Central memory CD8-positive, alpha-beta T cell (primary cell): ENCODE results near the gene XPO1.
"Not testable (repeated sequence)": the region's sequence is repeated elsewhere in the genome, so short reads cannot be mapped to it uniquely, and the experiment has no call there.

ENCODE experiments used
- ATAC-seq: fragments of 150-1000 bp; cut with Tn5 transposase; replicated peaks from 2 replicates; pipeline ENCODE4 v1.10.0; 2022; ENCODE audit warnings: mild to moderate bottlenecking, moderate FRiP score, moderate number of reproducible peaks; ENCODE audit not compliant: poor library complexity, severe bottlenecking; ENCODE audit errors: extremely low read depth
- DNase-seq, 2 donors: peaks; one replicate each; pipeline ENCODE4 v3.0.0; 2021; ENCODE audit warnings: low spot score in 2 of 2
- H3K27ac Mint-ChIP-seq: one replicate; pipeline ENCODE4 v1.8.0; 2022; ENCODE audit warnings: low read depth, mild to moderate bottlenecking, moderate library complexity, mixed read lengths
- H3K27me3 Mint-ChIP-seq: one replicate; pipeline ENCODE4 v1.8.0; 2022; ENCODE audit warnings: mixed read lengths
- H3K36me3 Mint-ChIP-seq: one replicate; pipeline ENCODE4 v1.8.0; 2022; ENCODE audit warnings: mild to moderate bottlenecking, moderate library complexity, mixed read lengths; ENCODE audit not compliant: insufficient read depth
- H3K4me1 Mint-ChIP-seq: one replicate; pipeline ENCODE4 v1.8.0; 2022; ENCODE audit warnings: mixed read lengths
- H3K4me3 Mint-ChIP-seq: one replicate; pipeline ENCODE4 v1.8.0; 2022; ENCODE audit warnings: mild to moderate bottlenecking, moderate library complexity, mixed read lengths
- H3K9me3 Mint-ChIP-seq: one replicate; pipeline ENCODE4 v1.8.0; 2022; ENCODE audit warnings: mixed read lengths

XPO1 gene

DNA sequence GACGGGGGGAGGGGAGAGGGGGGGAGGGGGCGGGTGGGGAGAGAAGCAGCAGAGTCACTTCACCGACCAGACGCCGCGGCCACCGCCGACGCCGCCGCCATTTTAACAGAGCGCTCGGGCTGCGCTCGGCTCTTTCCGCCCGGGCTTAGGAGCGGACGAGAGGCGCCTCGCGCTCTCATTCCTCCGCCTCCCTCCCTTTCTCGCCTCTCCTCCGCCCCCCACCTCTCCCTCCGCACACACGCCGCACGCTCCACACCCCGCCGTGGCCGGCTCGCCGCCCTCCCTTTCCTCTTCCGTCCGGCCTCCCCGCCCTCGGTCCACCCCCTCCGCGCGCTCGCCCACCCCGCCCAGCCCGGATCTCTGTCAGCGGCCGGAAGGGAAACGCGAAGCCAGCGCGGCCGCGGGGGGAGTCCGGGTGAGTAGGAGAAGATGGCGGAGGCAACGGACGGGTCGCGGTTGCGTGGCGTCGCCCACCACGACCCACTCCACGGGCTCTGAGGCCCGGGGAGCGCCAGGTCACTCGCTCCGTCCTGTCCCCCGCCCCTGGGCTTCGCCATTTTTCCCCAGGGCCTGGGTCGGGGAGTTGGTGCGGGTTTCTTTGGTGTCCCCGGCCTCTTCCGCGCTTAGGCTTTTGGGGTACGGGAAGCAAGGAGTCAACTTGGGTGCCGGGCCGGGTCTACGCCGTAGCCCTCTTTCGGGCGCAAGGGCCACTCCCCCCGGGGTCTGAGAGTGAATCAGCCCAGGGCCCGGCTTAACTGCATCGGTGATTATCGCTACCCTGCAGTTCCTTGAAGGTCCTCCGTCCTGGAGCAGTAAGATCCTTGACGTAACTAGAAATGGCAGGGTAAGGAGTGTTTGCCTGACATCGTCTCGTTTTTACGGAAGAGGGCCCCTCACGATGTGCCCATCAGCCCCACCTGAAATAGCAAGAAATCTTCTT, 66.9 kb downstream of the XPO1 start, which contains the start of gene USP34:
TSS of gene USP34 (minus strand) at position 123 of the 940 bp plus-strand sequence. CDS start 395 bp downstream, outside the sequence.
- DNase-seq (peak; percentile 76 to 87), ATAC-seq (peak; percentile 87)
- peaks cover 39% of the 10 kb centered on the region for H3K36me3 Mint-ChIP-seq
- H3K27me3 Mint-ChIP-seq, result no peaks in the 10 kb centered on the region
- H3K4me1 Mint-ChIP-seq, result peaks cover 11% of the 10 kb centered on the region
- peak within 1 kb of the TSS; percentile 93 for H3K4me3 Mint-ChIP-seq
- peak within 1 kb of the TSS; percentile 96 for H3K27ac Mint-ChIP-seq
- H3K9me3 Mint-ChIP-seq, result no peaks in the 10 kb centered on the region

DNA sequence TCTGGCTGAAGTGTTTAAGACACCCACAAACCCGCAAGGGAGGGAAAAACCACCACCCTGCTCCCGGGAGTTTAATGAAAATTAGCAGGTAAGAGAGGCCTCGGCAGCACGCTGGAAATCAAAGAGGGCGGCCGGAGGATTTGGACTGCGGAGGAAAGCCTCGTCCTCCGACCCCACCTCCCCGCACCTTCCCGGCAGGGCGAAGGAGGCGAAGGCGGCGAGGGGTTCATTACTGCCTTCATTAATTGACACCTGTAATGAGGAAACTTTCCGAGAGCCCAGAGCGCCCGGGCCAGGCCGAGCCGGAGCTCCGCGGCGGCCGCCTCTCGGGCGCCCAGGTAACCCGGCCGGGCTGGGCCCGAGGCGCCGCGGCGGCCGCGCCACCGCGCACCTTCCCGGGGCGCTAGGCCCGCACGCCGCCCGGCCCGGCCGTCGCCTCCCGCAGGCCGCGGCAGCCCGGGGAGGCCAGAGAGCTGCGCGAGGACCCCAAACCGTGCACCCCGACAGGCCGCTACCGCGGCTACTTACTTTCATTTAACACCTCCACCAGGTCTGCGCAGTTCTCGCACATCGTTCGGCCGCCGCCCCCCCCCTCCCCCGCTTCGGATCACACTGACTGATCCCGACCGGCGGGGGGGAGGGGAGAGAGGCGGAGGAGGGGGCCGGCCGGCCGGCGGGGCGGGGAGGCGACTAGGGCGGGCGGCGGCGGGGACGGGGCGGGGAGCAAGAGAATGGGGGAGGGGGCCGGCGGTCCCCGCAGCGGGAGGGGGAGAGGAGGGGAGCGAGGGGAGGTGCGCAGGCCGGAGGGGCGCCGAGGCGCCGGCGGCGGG, 67.8 kb downstream of the XPO1 start:
- Mint-ChIP-seq H3K4me3 (peak overlapping the region; percentile 93), H3K27ac (peak overlapping the region; percentile 96), H3K27me3 (no peaks in the 10 kb centered on the region), H3K9me3 (no peaks in the 10 kb centered on the region), H3K4me1 (peaks cover 11% of the 10 kb centered on the region), H3K36me3 (peaks cover 39% of the 10 kb centered on the region)
- peak; percentile 33 to 35 for DNase-seq
- peak; percentile 20 for ATAC-seq

DNA sequence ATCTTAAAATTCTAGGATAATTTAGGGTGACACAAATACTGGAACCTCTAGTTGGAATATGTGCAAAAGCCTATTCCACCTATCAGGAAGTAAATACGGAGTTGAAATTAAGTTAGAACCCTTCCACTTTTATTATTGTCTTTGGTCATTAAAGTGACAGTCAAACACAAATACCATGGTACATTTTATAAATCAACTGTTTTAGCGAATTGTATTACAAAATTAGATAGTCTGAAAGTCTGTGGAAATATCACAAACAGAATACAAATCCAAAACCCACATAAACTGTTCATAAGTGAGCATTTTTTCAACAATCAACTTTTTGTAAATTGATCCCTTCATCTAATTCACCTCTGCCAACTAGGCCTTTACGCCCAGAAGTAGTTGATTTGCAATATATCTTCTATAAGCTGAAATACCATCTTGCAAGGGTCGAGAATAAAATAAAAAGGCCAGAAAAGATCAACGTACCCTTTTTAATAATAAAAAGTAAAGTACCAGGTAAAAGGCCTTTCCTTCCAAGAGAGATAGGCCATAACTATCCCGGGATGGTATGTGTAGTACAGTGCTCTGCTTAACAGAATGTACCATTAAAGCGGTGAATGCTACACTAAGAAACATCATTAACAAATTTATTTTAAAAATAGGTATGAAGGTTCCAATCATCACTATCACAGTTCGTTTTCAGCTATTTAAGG, 68.6 kb downstream of the XPO1 start:
- Mint-ChIP-seq H3K27me3 (no peaks in the 10 kb centered on the region), H3K4me3 (peak overlapping the region; percentile 93), H3K9me3 (no peaks in the 10 kb centered on the region), H3K27ac (peak overlapping the region; percentile 96), H3K36me3 (peaks cover 36% of the 10 kb centered on the region), H3K4me1 (peaks cover 13% of the 10 kb centered on the region)
- ATAC-seq (no peak), DNase-seq (no peak)

DNA sequence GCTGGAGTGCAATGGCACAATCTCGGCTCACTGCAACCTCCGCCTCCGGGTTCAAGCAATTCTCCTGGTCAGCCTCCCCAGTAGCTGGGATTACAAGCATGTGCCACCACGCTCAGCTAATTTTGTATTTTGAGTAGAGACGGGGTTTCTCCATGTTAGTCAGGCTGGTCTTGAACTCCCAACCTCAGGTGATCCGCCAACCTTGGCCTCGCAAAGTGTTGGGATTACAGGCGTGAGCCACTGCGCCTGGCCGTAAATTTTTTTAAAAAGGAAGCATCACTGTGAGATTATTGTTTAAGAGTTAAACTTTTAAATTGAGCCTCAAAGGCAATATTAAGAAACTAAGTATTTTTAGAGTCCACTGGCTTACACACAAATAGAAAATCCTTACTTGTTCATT, 69.9 kb downstream of the XPO1 start:
- H3K27me3 Mint-ChIP-seq, DNase-seq, H3K9me3 Mint-ChIP-seq, H3K27ac Mint-ChIP-seq, ATAC-seq: not testable (repeated sequence)
- H3K4me3 Mint-ChIP-seq, result peak overlapping the region; percentile 93
- peaks cover 27% of the 10 kb centered on the region for H3K4me1 Mint-ChIP-seq
- H3K36me3 Mint-ChIP-seq, result peaks cover 36% of the 10 kb centered on the region

DNA sequence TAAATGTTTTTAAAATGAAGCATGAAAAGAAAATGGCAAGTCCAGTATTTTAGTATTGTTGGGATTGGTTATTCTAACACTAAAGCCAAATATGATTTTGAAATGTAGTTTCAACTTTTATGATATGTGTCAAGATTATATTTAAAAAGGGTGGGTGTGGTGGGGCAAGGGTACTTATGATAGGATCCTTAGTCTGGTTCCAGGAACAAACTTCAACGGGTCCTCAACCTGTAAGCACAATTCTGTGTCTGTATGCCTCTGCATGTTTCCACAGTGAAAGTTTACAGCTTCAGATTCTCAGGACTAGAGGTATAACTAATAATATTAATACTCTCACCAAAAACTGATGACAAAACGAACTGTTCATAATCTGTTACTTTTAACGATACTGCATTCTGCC, 73.1 kb downstream of the XPO1 start:
- DNase-seq, result no peak
- no peak overlapping the region for H3K27ac Mint-ChIP-seq

DNA sequence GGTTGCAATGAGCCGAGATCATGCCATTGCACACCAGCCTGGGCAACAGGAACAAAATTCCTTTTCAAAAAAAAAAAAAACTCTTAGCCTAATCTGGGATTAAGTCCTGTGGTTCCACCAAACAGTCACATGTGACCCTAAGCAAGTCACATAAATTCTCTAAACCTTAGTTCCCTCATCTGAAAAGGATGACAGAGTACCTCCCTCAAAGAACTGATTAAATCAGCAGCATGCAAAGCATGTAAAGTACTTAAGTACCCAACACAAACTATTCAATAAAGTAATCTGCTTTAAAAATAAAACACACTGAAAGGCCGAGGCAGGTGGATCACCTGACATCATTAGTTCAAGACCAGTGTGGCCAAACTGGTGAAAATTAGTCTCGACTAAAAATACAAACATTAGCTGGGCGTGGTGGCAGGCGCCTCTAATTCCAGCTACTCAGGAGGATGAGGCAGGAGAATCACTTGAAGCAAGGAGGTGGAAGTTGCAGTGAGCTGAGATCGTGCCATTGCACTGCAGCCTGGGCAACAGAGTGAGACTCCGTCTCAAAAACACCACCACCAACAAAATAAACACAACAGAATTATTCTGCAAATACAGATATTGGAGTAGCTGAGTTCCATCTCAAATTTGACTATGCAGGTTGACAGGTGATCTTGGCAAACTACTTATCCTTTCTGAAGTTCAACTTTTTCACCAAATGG, 74.2 kb downstream of the XPO1 start:
- DNase-seq, result no peak
- H3K4me3 Mint-ChIP-seq, result no peak overlapping the region
- ATAC-seq, result no peak
- H3K9me3 Mint-ChIP-seq, result no peaks in the 10 kb centered on the region
- peaks cover 37% of the 10 kb centered on the region for H3K4me1 Mint-ChIP-seq
- peaks cover 19% of the 10 kb centered on the region for H3K36me3 Mint-ChIP-seq
- H3K27ac Mint-ChIP-seq, result peak overlapping the region; percentile 32
- H3K27me3 Mint-ChIP-seq, result no peaks in the 10 kb centered on the region

More for the DNA sequence above, 73.1 kb downstream of the XPO1 start:
- Mint-ChIP-seq H3K27me3 (no peaks in the 10 kb centered on the region), H3K9me3 (no peaks in the 10 kb centered on the region), H3K36me3 (peaks cover 27% of the 10 kb centered on the region), H3K4me1 (peaks cover 37% of the 10 kb centered on the region), H3K4me3 (no peak overlapping the region)
- no peak for ATAC-seq

DNA sequence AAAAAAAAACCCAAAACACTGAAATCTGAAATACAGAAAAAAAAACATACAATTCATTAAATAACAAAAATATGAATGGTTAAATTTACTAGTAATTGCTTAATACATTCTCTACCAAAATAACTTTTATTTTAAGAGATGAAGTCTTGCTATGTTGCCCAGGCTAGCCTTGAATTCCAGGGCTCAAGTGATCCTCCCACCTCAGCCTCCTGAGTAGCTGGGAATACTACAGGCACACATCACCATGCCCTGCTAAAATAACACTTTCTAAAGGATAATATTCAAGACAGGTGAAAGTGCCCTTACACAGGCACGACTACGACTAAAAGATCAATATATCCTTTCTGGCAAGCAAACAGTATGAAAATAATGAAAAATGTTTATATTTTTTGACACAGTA, 76.8 kb downstream of the XPO1 start:
- H3K4me1 Mint-ChIP-seq, result peaks cover 60% of the 10 kb centered on the region
- ATAC-seq, result no peak

DNA sequence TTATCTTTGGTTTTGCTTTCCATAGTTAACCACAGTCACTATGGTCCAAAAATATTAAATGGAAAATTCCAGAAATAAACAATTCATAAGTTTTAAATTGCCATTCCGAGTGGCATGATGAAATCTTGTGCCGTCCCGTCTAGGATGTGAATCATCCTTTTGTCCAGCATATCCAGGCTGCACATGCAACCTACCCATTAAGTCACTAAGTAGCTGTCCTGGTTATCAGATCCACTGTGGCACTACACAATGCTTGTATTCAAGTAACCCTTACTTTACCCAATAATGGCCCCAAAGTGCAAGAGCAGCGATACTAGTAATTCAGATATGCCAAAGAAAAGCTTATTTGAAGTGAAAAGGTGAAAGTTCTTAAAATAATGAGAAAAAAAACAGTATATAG, 78.0 kb downstream of the XPO1 start:
- Mint-ChIP-seq H3K27me3 (no peaks in the 10 kb centered on the region), H3K36me3 (peaks cover 10% of the 10 kb centered on the region), H3K4me1 (peaks cover 72% of the 10 kb centered on the region), H3K9me3 (no peaks in the 10 kb centered on the region), H3K27ac (no peak overlapping the region), H3K4me3 (no peak overlapping the region)
- DNase-seq, result no peak
- no peak for ATAC-seq

More for the DNA sequence above, 76.8 kb downstream of the XPO1 start:
- Mint-ChIP-seq H3K9me3 (no peaks in the 10 kb centered on the region), H3K27ac (no peak overlapping the region), H3K36me3 (peaks cover 10% of the 10 kb centered on the region), H3K4me3 (no peak overlapping the region), H3K27me3 (no peaks in the 10 kb centered on the region)
- DNase-seq, result no peak

DNA sequence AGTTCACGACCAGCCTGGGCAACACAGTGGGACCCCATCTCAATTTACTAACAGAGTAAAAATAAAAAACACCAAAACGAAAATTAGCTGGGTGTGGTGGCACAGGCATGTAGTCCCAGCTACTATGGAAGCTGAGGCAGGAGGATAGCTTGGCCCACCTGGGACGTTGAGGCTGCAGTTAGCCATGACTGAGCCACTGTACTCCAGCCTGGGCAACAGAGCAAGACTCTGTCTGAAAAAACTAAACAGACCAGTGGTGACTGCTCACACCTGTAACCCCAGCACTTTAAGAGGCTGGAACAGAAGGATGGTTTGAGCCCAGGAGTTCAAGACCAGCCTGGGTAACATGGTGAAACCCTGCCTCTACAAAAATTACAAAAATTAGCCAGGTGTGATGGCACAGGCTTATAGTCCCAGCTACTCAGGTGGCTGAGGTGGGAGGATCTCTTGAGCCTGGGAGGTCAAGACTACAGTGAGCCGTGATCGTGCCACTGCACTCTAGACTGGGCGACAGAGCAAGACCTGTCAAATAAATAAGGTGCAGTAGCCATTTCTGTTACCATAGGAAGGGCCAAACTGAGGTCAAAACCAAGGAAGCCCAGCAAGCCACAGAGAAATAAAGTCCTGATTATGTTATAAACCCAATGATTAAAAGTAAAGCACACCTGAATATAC, 81.3 kb downstream of the XPO1 start:
- no peak for ATAC-seq
- H3K27ac Mint-ChIP-seq, result no peak overlapping the region
- H3K36me3 Mint-ChIP-seq, result peaks cover 15% of the 10 kb centered on the region
- H3K27me3 Mint-ChIP-seq, result no peaks in the 10 kb centered on the region
- no peak for DNase-seq
- H3K9me3 Mint-ChIP-seq, result no peaks in the 10 kb centered on the region
- peaks cover 54% of the 10 kb centered on the region for H3K4me1 Mint-ChIP-seq
- peak overlapping the region; percentile 20 for H3K4me3 Mint-ChIP-seq

DNA sequence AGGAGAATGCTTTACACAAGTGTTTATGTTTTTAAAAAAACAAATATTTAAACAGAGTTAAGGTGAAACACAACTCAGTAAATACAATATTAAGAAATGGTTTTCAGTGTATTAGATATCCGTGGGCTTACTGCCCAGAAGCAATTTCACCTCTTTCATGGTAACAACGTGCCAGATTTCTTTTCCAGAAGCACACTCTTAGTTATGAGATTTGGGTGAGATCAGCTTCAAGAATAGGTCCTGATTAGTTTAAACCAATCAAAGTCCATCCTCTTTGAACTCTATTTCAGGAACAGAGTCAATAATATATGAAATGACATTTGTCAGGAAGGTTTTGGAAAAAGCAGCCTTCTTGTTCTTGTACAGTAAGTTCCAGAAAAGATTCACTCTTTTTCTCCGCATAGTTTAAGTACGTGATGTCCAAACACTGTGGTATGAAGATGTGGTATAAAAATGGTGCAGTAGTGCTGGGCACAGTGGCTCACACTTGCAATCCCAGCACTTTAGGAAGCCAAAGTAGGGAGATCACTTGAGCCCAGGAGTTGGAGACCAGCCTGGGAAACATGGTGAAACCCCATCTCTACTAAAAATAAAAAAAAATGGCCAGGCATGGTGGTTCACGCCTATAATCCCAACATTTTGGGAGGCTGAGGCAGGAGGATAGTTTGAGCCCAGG, 81.9 kb downstream of the XPO1 start:
- Mint-ChIP-seq H3K9me3 (no peaks in the 10 kb centered on the region), H3K4me1 (peaks cover 48% of the 10 kb centered on the region), H3K36me3 (peaks cover 15% of the 10 kb centered on the region), H3K27me3 (no peaks in the 10 kb centered on the region), H3K27ac (no peak overlapping the region), H3K4me3 (peak overlapping the region; percentile 20)
- DNase-seq (no peak), ATAC-seq (no peak)

DNA sequence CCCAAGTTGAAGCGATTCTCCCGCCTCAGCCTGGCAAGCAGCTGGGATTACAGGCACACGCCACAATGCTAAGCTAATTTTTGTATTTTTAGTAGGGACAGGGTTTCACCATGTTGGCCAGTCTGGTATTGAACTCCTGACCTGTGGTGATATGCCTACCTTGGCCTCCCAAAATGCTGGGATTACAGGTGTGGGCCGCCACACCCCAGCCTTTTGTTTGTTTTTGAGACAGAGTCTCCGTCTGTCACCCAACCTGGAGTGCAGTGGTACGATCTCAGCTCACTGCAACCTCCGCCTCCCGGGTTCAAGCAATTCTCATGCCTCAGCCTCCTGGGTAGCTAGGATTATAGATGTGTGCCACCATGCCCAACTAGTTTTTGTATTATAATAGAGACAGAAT, 83.2 kb downstream of the XPO1 start:
- H3K4me1 Mint-ChIP-seq, result peaks cover 51% of the 10 kb centered on the region
- not testable (repeated sequence) for H3K36me3 Mint-ChIP-seq, DNase-seq, H3K27me3 Mint-ChIP-seq, H3K9me3 Mint-ChIP-seq, H3K27ac Mint-ChIP-seq, ATAC-seq, H3K4me3 Mint-ChIP-seq
